Activated T-helper 1 cell treated with anti-CD3 and anti-CD28 coated beads, Interleukin-12 subunit alpha, Interleukin-12 subunit beta, Interleukin-2, Interleukin-4 antibody, amounts not matched to agents 30 ng/mL and 10 ng/mL and 1 ng/mL, durations not matched to agents 14 hours and 24 hours and 36 hours (primary cell): Measurements from ENCODE around the gene FMO2. TPM values are rescaled to one million over a fixed set of nuclear protein-coding genes. Genes with fewer than 3 reads are reported as not detected.

ENCODE experiments used
- DNase-seq: peaks from one replicate; pipeline ENCODE4 v3.0.0; 2021; ENCODE audit warnings: low spot score
- H3K27ac Mint-ChIP-seq: one replicate; pipeline ENCODE4 v1.8.0; 2021; ENCODE audit warnings: mild to moderate bottlenecking, mixed read lengths
- H3K27me3 Mint-ChIP-seq: one replicate; pipeline ENCODE4 v1.8.0; 2022; ENCODE audit warnings: mild to moderate bottlenecking, moderate library complexity, mixed read lengths; ENCODE audit not compliant: insufficient read depth
- H3K36me3 Mint-ChIP-seq: one replicate; pipeline ENCODE4 v1.8.0; 2021; ENCODE audit warnings: low read depth, mixed read lengths
- H3K4me1 Mint-ChIP-seq: one replicate; pipeline ENCODE4 v1.8.0; 2021; ENCODE audit warnings: low read depth, mixed read lengths
- H3K4me3 Mint-ChIP-seq: one replicate; pipeline ENCODE4 v1.8.0; 2021; ENCODE audit warnings: mild to moderate bottlenecking, moderate library complexity, mixed read lengths
- H3K9me3 Mint-ChIP-seq: one replicate; pipeline ENCODE4 v1.8.0; 2021; ENCODE audit warnings: mixed read lengths
- intact Hi-C: fragments of 100-400 bp; cut with micrococcal nuclease; formaldehyde crosslinking; loops from one replicate; pipeline ENCODE4 v1.15.1; 2024
- total RNA-seq: library from RNA; stranded (reverse); gene quantifications from 2 replicates; pipeline ENCODE4 v1.2.3, GENCODE V29; 2022

The FMO2 gene
- total RNA-seq, 1 donor from 2014 or later: not detected

DNA sequence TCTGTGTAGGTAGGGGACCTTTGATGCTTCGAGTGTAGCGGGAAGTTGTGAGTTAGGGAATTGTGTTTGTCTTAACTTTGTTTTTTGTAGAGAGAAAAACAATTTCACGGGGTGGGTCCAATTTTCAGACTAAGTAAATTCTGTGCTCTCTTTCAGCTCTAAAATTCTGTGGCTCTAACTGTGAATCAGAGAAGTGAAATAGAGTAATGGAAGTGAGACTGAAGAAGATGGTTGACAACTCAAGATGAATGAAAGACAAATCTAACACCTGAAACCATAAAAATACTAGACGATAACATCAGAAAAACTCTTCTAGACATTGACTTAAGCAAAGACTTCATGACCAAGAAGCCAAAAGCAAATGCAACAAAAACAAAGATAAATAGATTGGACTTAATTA is 58.8 kb downstream of the FMO2 start:
- intact Hi-C loops: no loop called here
- H3K27ac Mint-ChIP-seq: no peak overlapping the region
- no peaks in the 10 kb centered on the region for H3K9me3 Mint-ChIP-seq
- H3K36me3 Mint-ChIP-seq: no peaks in the 10 kb centered on the region
- no peaks in the 10 kb centered on the region for H3K4me1 Mint-ChIP-seq
- H3K4me3 Mint-ChIP-seq: no peak overlapping the region
- H3K27me3 Mint-ChIP-seq: peaks cover 28% of the 10 kb centered on the region
- DNase-seq: no peak

- no peak overlapping the region for H3K4me3 Mint-ChIP-seq
Observed at GRCh38 chr1:171245458-171246064, 60.5 kb downstream of the FMO2 start.

GRCh38 chr1:171247501-171247900 is 62.4 kb downstream of the FMO2 start:
- intact Hi-C loops: no loop called here
- Mint-ChIP-seq H3K4me1 (peaks cover 10% of the 10 kb centered on the region), H3K27me3 (peaks cover 35% of the 10 kb centered on the region), H3K36me3 (no peaks in the 10 kb centered on the region), H3K27ac (no peak overlapping the region), H3K4me3 (no peak overlapping the region), H3K9me3 (no peaks in the 10 kb centered on the region)
- DNase-seq: no peak

More at GRCh38 chr1:171245458-171246064, 60.5 kb downstream of the FMO2 start:
- Mint-ChIP-seq H3K4me1 (no peaks in the 10 kb centered on the region), H3K36me3 (no peaks in the 10 kb centered on the region), H3K9me3 (no peaks in the 10 kb centered on the region), H3K27me3 (peaks cover 28% of the 10 kb centered on the region), H3K27ac (no peak overlapping the region)
- DNase-seq: no peak
- intact Hi-C loops: loop anchor here (1.0 kb wide), 1 partner anchor 68 kb away; no protein-coding TSS in a partner anchor

- Mint-ChIP-seq H3K36me3 (no peaks in the 10 kb centered on the region), H3K9me3 (no peaks in the 10 kb centered on the region), H3K4me3 (no peak within 1 kb of the TSS), H3K4me1 (peaks cover 11% of the 10 kb centered on the region), H3K27ac (no peak within 1 kb of the TSS), H3K27me3 (peaks cover 40% of the 10 kb centered on the region)
- intact Hi-C loops: no loop called here
- DNase-seq: no peak
Observed at GRCh38 chr1:171248302-171248701, 63.2 kb downstream of the FMO2 start, which contains the start of gene FMO1. FMO1 (plus strand) TSS chr1:171248494; CDS start chr1:171258088, 9,594 bp downstream.

DNA sequence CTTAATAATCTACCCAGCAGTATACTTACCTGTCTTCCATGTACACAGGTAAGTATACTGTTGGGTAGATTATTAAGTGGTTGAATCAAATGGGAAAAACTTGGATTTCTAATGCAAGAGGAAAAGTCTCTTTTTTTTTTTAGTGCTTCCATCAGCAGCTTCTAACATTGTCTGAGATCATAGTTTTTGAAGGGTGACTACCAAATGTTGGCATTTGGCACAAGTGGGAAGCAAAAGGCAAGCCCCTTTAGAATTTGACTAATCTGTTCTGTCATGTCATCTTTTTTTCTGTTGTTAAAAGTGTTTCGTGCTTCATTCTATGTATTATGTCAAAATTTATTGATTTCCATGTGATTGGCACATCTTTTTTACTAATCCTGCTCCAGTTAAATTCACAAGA is 63.7 kb downstream of the FMO2 start:
- Mint-ChIP-seq H3K4me1 (peaks cover 11% of the 10 kb centered on the region), H3K27me3 (peaks cover 41% of the 10 kb centered on the region), H3K4me3 (no peak overlapping the region), H3K27ac (no peak overlapping the region), H3K9me3 (no peaks in the 10 kb centered on the region), H3K36me3 (no peaks in the 10 kb centered on the region)
- intact Hi-C loops: no loop called here
- DNase-seq: no peak

DNA sequence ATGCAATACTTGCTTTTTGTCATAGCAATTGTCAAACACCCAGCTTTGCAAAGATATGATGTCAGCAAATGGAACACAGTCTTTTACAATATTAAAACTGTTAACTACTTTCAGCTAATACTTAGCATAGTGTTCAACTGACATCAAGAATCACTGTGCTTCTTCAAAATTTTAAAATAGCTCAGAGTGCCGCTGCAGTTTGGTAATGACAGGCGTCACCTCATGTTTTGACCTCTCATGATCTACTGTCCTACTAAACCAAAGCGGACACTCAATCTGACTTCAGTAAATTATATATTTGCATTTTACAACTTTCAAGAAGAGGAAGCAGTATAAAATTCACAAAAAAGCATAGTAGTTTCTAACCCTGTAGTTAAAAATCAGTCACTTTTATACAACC is 65.2 kb downstream of the FMO2 start:
- Mint-ChIP-seq H3K4me1 (peaks cover 11% of the 10 kb centered on the region), H3K27me3 (peaks cover 36% of the 10 kb centered on the region), H3K36me3 (no peaks in the 10 kb centered on the region), H3K27ac (no peak overlapping the region), H3K9me3 (no peaks in the 10 kb centered on the region), H3K4me3 (no peak overlapping the region)
- intact Hi-C loops: no loop called here
- DNase-seq: no peak

- Mint-ChIP-seq H3K9me3 (no peaks in the 10 kb centered on the region), H3K27me3 (peaks cover 36% of the 10 kb centered on the region), H3K4me1 (peaks cover 11% of the 10 kb centered on the region), H3K27ac (no peak overlapping the region), H3K36me3 (no peaks in the 10 kb centered on the region), H3K4me3 (peak overlapping the region; percentile 77)
- DNase-seq: peak; percentile 5
- intact Hi-C loops: no loop called here
Observed at GRCh38 chr1:171251042-171251951, 66.2 kb downstream of the FMO2 start.

- H3K4me3 Mint-ChIP-seq: peak overlapping the region; percentile 77
Observed at GRCh38 chr1:171251952-171252300, 66.8 kb downstream of the FMO2 start.

GRCh38 chr1:171252482-171252881 is 67.4 kb downstream of the FMO2 start:
- H3K9me3 Mint-ChIP-seq: no peaks in the 10 kb centered on the region
- intact Hi-C loops: no loop called here
- DNase-seq: no peak
- peaks cover 11% of the 10 kb centered on the region for H3K4me1 Mint-ChIP-seq
- no peak overlapping the region for H3K27ac Mint-ChIP-seq
- no peaks in the 10 kb centered on the region for H3K36me3 Mint-ChIP-seq
- peak overlapping the region; percentile 55 for H3K4me3 Mint-ChIP-seq
- H3K27me3 Mint-ChIP-seq: peaks cover 34% of the 10 kb centered on the region

More at GRCh38 chr1:171251952-171252300, 66.8 kb downstream of the FMO2 start:
- no peak for DNase-seq
- Mint-ChIP-seq H3K9me3 (no peaks in the 10 kb centered on the region), H3K27me3 (peaks cover 39% of the 10 kb centered on the region), H3K36me3 (no peaks in the 10 kb centered on the region), H3K4me1 (peaks cover 11% of the 10 kb centered on the region), H3K27ac (no peak overlapping the region)
- intact Hi-C loops: no loop called here

- Mint-ChIP-seq H3K27ac (no peak overlapping the region), H3K9me3 (no peaks in the 10 kb centered on the region), H3K36me3 (no peaks in the 10 kb centered on the region), H3K4me3 (no peak overlapping the region), H3K27me3 (peaks cover 26% of the 10 kb centered on the region), H3K4me1 (peaks cover 11% of the 10 kb centered on the region)
- intact Hi-C loops: no loop called here
- DNase-seq: no peak
Observed at GRCh38 chr1:171254859-171255258, 69.8 kb downstream of the FMO2 start.

GRCh38 chr1:171256940-171257606 is 72.0 kb downstream of the FMO2 start:
- intact Hi-C loops: no loop called here
- H3K27ac Mint-ChIP-seq: no peak overlapping the region
- H3K27me3 Mint-ChIP-seq: peaks cover 16% of the 10 kb centered on the region
- no peak for DNase-seq
- H3K36me3 Mint-ChIP-seq: no peaks in the 10 kb centered on the region
- no peaks in the 10 kb centered on the region for H3K9me3 Mint-ChIP-seq
- H3K4me3 Mint-ChIP-seq: no peak overlapping the region
- peaks cover 5% of the 10 kb centered on the region for H3K4me1 Mint-ChIP-seq

GRCh38 chr1:171257607-171258076 is 72.5 kb downstream of the FMO2 start:
- Mint-ChIP-seq H3K27ac (no peak overlapping the region), H3K36me3 (no peaks in the 10 kb centered on the region), H3K4me3 (no peak overlapping the region), H3K27me3 (peaks cover 13% of the 10 kb centered on the region), H3K4me1 (no peaks in the 10 kb centered on the region), H3K9me3 (no peaks in the 10 kb centered on the region)
- intact Hi-C loops: no loop called here
- DNase-seq: no peak

DNA sequence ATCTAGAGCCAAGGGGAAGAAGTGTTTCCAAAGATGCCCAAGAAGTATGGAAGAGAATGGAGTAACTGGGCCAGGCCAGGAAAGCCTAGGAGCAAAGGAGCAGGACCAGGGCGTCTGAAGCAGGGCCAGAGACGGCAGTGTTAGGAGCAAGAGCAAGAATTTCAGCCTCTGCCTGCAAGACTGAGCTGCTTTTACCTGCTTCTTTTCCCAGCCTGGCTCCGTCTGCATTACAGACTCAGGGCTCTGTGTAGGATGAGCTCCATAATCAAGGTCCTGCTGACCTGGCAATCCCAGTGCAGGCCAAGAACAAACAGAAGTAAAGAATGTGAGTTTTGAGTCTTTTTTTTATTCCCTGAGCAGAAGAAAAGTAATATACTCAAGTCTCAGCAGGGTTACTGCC is 73.3 kb downstream of the FMO2 start:
- Mint-ChIP-seq H3K27me3 (peaks cover 9% of the 10 kb centered on the region), H3K9me3 (no peaks in the 10 kb centered on the region), H3K36me3 (no peaks in the 10 kb centered on the region), H3K27ac (no peak overlapping the region), H3K4me1 (no peaks in the 10 kb centered on the region), H3K4me3 (no peak overlapping the region)
- no peak for DNase-seq
- intact Hi-C loops: no loop called here
